ENCODE results near the gene NRARP. TPM values are rescaled to one million over a fixed set of nuclear protein-coding genes. Genes with fewer than 3 reads are reported as not detected.

The NRARP gene
- total RNA-seq, 1 experiment from 2014 or later, result 23.8 TPM

- no peaks in the 10 kb centered on the region for H3K9me3 Mint-ChIP-seq
- no peak within 1 kb of the TSS for H3T11ph ChIP-seq (ENCODE audit: low read length)
- H2BK5ac ChIP-seq (ENCODE audit: insufficient read length, low read length), result no peak within 1 kb of the TSS
- H4K91ac ChIP-seq (ENCODE audit: insufficient read length, low read depth, low read length), result no peak within 1 kb of the TSS
- H2AFZ ChIP-seq (ENCODE audit: low read length), result no peak within 1 kb of the TSS
- H3K4me1 Mint-ChIP-seq, result peaks cover 8 to 15% of the 10 kb centered on the region in 2 experiments
- H2BK20ac ChIP-seq (ENCODE audit: low read depth, low read length, poor library complexity, severe bottlenecking), result no peak within 1 kb of the TSS
- H3K4ac ChIP-seq (ENCODE audit: low read depth, low read length), result no peak within 1 kb of the TSS
- H2BK120ac ChIP-seq (ENCODE audit: low read depth, low read length, poor library complexity, severe bottlenecking), result no peak within 1 kb of the TSS
- H2BK15ac ChIP-seq (ENCODE audit: low read depth, low read length), result no peak within 1 kb of the TSS
- H3K4me2 ChIP-seq (ENCODE audit: insufficient read depth, insufficient read length, low read length), result no peak within 1 kb of the TSS
- H3K4me1 ChIP-seq (ENCODE audit: insufficient read depth, low read length), result no peaks in the 10 kb centered on the region
- H3K9me3 ChIP-seq (ENCODE audit: control insufficient read depth, low read depth, low read length), result no peaks in the 10 kb centered on the region
- DNase-seq, result no peak
- H3K27me3 ChIP-seq (ENCODE audit: insufficient read depth, low read length), result no peaks in the 10 kb centered on the region
- no peak within 1 kb of the TSS; the same call in 1 of the 2 replicates for H3K14ac ChIP-seq (ENCODE audit: insufficient read depth, low read length)
- no peak within 1 kb of the TSS for H3K18ac ChIP-seq (ENCODE audit: insufficient read length, low read depth, low read length)
- peaks cover 33% of the 10 kb centered on the region for H3K27me3 Mint-ChIP-seq (ENCODE audit: low read depth)
- H3K27ac ChIP-seq (ENCODE audit: insufficient read length, low read depth, low read length), result no peak within 1 kb of the TSS
- no peaks in the 10 kb centered on the region for H3K36me3 Mint-ChIP-seq (ENCODE audit: insufficient read depth in 1 of 3, low read depth in 3 of 3)
- no peak within 1 kb of the TSS for H2BK12ac ChIP-seq (ENCODE audit: insufficient read length, low read depth, low read length)
- peaks cover 3% of the 10 kb centered on the region; the same call in 1 of the 2 replicates for H3K79me2 ChIP-seq (ENCODE audit: insufficient read depth, low read length)
- no CpG with 5 or more reads among the region's 4 CpGs for WGBS (ENCODE audit: extremely low coverage, insufficient read length, low lambda C conversion rate)
- H4K20me1 ChIP-seq (ENCODE audit: control insufficient read depth, insufficient read depth, insufficient read length), result no peaks in the 10 kb centered on the region
- no peak within 1 kb of the TSS for H4K8ac ChIP-seq (replicated peaks; ENCODE audit: insufficient read length, low read depth, low read length)
- no peak within 1 kb of the TSS for H2AK5ac ChIP-seq (ENCODE audit: insufficient read length, low read length)
- no peak within 1 kb of the TSS for H3K23ac ChIP-seq (ENCODE audit: insufficient read length, low read depth, low read length)
- peaks cover 3% of the 10 kb centered on the region for H3K79me1 ChIP-seq (ENCODE audit: insufficient read depth, low read depth, low read length, poor library complexity, severe bottlenecking)
- TF ChIP-seq, protein P1, sequence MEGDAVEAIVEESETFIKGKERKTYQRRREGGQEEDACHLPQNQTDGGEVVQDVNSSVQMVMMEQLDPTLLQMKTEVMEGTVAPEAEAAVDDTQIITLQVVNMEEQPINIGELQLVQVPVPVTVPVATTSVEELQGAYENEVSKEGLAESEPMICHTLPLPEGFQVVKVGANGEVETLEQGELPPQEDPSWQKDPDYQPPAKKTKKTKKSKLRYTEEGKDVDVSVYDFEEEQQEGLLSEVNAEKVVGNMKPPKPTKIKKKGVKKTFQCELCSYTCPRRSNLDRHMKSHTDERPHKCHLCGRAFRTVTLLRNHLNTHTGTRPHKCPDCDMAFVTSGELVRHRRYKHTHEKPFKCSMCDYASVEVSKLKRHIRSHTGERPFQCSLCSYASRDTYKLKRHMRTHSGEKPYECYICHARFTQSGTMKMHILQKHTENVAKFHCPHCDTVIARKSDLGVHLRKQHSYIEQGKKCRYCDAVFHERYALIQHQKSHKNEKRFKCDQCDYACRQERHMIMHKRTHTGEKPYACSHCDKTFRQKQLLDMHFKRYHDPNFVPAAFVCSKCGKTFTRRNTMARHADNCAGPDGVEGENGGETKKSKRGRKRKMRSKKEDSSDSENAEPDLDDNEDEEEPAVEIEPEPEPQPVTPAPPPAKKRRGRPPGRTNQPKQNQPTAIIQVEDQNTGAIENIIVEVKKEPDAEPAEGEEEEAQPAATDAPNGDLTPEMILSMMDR (conservative IDR thresholded peaks at IDR 0.05), result no peak
- no peak within 1 kb of the TSS for H3K9ac ChIP-seq (ENCODE audit: extremely low read depth, insufficient read length, low read length)
- no peak within 1 kb of the TSS for H3K56ac ChIP-seq (ENCODE audit: insufficient read length, low read depth, low read length)
- peaks cover 14% of the 10 kb centered on the region for H3K23me2 ChIP-seq (ENCODE audit: insufficient read length, low read depth, low read length, poor library complexity, severe bottlenecking)
- no peak within 1 kb of the TSS for H3K27ac Mint-ChIP-seq
- H4K5ac ChIP-seq (ENCODE audit: insufficient read length, low read depth, low read length), result no peak within 1 kb of the TSS
- H3K4me3 Mint-ChIP-seq, result no peak within 1 kb of the TSS; a peak in 1 of 5 replicates
These were observed 50.9 kb downstream of the NRARP start, which contains the start of gene STPG3 for GRCh38 chr9:137251194-137251461. TSS of gene STPG3 (plus strand) at chr9:137251286. CDS start at chr9:137251287, 1 bp downstream.
